GM12864 (cell line): ENCODE data around the gene OR13A1.
"Not testable (repeated sequence)": the region's sequence is repeated elsewhere in the genome, so short reads cannot be mapped to it uniquely, and the experiment has no call there.

Experiments
- DNase-seq: peaks from one replicate; pipeline ENCODE4 v3.0.0-alpha.2; 2011; ENCODE audit warnings: low read depth
- H3K4me3 ChIP-seq: 2 replicates; pipeline ENCODE4 v1.5.1; 2011; ENCODE audit warnings: mild to moderate bottlenecking, low read depth, low read length, control low read depth
- TF ChIP-seq, protein P1 (sequence below): IDR thresholded peaks from 2 replicates; pipeline ENCODE4 v1.5.1; 2011; ENCODE audit warnings: low read depth, mild to moderate bottlenecking, moderate library complexity, low read length, control low read depth, inconsistent platforms; ENCODE audit errors: missing control alignments

OR13A1 gene

DNA sequence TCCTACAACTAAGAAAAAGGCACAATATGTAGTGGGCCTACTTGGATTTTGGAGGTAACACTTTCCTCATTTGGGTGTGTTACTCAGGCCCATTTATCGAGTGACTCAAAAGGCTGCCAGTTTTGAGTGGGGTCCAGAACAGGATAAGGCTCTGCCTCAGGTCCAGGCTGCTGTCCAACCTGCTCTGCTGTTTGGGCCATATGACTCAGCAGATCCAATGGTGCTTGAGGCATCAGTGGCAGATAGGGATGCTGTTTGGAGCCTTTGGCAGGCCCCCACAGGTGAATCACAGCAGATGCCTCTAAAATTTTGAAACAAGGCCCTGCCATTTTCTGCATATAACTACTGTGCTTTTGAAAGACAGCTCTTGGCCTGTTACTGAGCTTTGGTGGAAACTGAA is 24.5 kb upstream of the OR13A1 start:
- TF ChIP-seq, protein P1, sequence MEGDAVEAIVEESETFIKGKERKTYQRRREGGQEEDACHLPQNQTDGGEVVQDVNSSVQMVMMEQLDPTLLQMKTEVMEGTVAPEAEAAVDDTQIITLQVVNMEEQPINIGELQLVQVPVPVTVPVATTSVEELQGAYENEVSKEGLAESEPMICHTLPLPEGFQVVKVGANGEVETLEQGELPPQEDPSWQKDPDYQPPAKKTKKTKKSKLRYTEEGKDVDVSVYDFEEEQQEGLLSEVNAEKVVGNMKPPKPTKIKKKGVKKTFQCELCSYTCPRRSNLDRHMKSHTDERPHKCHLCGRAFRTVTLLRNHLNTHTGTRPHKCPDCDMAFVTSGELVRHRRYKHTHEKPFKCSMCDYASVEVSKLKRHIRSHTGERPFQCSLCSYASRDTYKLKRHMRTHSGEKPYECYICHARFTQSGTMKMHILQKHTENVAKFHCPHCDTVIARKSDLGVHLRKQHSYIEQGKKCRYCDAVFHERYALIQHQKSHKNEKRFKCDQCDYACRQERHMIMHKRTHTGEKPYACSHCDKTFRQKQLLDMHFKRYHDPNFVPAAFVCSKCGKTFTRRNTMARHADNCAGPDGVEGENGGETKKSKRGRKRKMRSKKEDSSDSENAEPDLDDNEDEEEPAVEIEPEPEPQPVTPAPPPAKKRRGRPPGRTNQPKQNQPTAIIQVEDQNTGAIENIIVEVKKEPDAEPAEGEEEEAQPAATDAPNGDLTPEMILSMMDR, result no peak
- no peak for DNase-seq
- H3K4me3 ChIP-seq, result no peak overlapping the region

DNA sequence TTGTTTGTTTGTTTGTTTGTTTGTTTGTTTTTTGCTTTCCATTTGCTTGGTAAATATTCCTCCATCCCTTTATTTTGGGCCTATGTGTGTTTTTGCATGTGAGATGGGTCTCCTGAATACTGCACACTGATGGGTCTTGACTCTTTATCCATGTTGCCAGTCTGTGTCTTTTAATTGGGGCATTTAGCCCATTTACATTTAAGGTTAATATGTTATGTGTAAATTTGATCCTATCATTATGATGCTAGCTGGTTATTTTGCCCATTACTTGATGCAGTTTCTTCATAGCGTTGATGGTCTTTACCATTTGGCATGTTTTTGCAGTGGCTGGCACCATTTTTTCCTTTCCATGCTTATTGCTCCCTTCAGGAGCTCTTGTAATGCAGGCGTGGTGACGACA is 16.4 kb upstream of the OR13A1 start:
- not testable (repeated sequence) for H3K4me3 ChIP-seq, DNase-seq

DNA sequence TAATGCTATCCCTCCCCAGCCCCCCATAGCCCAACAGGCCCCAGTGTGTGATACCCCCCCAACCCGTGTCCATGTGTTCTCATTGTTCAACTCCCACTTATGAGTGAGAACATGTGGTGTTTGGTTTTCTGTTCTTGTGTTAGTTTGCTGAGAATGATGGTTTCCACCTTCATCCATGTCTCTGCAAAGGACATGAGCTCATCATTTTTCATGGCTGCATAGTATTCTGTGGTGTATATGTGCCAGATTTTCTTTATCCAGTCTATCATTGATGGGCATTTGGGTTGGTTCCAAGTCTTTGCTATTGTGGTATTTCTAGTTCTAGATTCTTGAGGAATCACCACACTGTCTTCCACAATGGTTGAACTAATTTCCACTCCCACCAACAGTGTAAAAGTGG is 11.5 kb upstream of the OR13A1 start:
- not testable (repeated sequence) for DNase-seq, H3K4me3 ChIP-seq

DNA sequence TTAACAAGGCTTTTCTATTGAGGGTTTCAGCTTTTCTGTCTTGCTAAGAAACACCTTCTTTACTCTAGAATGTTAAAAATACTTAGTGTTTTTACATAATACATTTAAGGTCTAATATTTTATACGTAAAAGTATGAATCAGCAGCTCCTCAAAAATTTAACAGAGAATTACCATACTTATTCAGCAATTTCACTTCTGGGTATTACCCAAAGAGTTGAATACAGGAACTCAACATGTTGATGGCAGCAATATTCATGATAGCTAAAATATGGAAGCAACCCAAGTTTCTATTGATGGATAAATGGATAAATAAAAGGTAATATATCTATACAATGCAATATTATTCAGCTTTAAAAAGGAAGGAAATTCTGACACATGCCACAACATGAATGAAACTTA is 9.7 kb upstream of the OR13A1 start:
- TF ChIP-seq, protein P1, result no peak
- H3K4me3 ChIP-seq, result no peak overlapping the region
- DNase-seq, result no peak

DNA sequence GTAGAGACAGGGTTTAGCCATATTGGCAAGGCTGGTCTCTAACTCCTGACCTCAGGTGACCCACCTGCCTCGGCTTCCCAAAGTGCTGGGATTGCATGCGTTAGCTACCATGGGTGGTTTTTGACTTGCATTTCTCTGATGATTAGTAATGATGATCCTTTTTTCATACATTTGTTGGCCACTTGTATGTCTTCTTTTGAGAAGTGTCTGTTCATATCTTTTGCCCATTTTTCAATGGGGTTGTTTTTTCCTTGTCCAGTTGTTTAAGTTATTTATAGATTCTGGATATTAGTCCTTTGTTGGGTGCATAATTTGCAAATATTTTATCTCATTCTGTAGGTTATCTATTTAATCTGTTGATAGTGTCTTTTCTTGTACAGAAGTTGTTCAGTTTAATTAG is 4.3 kb upstream of the OR13A1 start:
- no peak overlapping the region for H3K4me3 ChIP-seq
- TF ChIP-seq, protein P1, result no peak
- no peak for DNase-seq

DNA sequence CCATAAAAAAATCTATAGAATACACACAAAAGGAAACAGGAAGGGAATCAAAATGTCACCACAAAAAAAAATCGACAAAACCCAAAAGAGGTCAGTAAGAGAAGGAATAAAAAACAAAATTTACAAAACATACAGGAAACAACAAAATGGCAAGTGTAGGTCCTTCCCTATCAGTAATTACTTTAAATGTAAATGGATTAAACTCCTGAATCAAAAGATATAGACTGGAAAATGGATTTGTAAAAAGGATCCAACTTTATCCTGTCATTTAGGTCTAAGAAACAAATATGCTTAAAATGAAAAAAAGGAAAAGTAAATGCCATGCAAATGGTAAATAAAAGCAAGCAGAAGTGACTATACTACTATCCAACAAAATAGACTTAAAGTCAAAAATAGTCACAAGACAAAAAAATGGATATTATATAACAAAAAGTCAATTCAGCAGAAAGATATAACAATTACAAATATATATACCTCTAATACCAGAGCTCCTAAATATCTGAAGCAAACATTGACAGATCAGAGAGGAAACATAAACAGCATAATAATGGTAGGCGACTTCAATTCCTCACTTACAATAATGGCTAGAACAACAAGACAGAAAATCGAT is 2.0 kb downstream of the OR13A1 start:
- TF ChIP-seq, protein P1, result no peak
- no peak overlapping the region for H3K4me3 ChIP-seq
- no peak for DNase-seq

DNA sequence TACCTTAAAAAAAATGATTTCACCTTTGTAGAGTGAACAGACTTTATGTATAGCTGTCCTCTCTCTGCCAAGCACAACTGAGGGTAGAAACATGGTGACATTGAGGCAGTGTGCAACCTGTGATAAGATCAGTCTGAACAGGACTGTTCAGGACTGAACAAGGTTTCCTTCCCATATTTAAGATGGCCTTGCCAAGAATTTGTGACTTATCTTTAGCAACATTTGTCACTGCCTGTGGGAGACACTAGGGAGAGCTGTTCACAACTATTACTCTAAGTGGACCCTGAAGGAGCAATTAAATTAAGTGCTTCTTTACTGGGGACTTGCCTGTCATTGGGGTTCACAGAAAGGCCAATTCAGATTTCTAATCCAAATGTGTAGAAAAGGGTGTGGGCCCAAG is 6.7 kb downstream of the OR13A1 start:
- peak; percentile 15 for DNase-seq
- TF ChIP-seq, protein P1, result peak; percentile 38

DNA sequence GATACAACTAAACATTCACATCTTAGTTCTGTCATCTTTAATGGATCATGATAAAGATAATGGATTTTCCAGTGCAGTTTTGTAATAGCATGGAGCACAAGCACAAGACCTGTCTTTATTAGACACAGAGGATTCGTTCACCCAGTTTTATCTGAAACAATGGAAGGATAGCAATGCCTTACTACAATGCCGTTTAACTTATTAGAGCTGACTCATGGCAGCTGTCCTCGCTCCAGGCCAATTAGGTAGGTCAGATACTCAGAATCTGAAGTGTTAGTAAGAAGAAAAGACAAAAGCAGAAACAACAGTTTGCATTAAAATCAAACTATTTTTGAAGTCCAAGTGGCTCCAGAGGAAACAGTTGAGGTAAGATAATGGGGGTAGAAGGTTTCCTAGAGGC is 12.8 kb downstream of the OR13A1 start:
- H3K4me3 ChIP-seq, result no peak overlapping the region
- DNase-seq, result no peak
- TF ChIP-seq, protein P1, result no peak

More for the DNA sequence above, 6.7 kb downstream of the OR13A1 start:
- no peak overlapping the region for H3K4me3 ChIP-seq

DNA sequence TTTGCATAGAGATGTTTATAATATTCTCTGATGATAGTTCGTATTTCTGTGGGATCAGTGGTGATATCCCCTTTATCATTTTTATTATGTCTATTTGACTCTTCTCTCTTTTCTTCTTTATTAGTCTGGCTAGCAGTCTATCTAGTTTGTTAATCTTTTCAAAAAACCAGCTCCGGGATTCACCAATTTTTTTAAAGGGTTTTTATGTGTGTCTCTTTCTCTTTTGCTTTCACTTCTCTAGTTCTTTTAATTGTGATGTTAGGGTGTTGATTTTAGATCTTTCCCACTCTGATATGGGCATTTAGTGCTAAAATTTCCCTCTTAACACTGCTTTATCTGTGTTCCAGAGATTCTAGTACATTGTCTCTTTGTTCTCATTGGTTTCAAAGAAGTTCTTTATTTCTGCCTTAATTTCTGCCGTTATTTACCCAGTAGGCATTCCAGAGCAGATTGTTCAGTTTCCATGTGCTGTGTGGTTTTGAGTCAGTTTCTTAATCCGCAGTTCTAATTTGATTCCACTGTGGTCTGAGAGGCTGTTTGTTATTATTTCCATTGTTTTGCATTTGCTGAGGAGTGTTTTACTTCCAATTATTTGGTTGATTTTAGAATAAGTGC is 17.0 kb downstream of the OR13A1 start:
- not testable (repeated sequence) for DNase-seq, H3K4me3 ChIP-seq
